OCI-LY7 (cell line): ENCODE measurements around the gene RHOBTB3. TPM values are rescaled to one million over a fixed set of nuclear protein-coding genes. Genes with fewer than 3 reads are reported as not detected.

Source experiments
- BruUV-seq: library from RNA; stranded (reverse); fragments of 400-500 nt; replicated peaks from 2 replicates; lab custom pipeline; 2021; lab: Mats Ljungman, UMichigan
- CTCF ChIA-PET: fragments of 300-600 bp; sonication (Branson Sonifier 250); formaldehyde crosslinking; loops from one replicate; lab custom pipeline; 2022; ENCODE audit warnings: antibody characterized with exemption; ENCODE audit not compliant: unreplicated experiment; lab: Charles Lee
- POLR2A ChIA-PET: fragments of 300-600 bp; sonication (Branson Sonifier 250); formaldehyde crosslinking; loops from one replicate; lab custom pipeline; 2022; ENCODE audit warnings: antibody characterized with exemption; lab: Charles Lee
- DNase-seq: peaks from one replicate; pipeline ENCODE4 v3.0.0-alpha.2; 2015; ENCODE audit warnings: low spot score
- H2AFZ ChIP-seq: fragments of 200-600 bp; sonication (generic), shearing (Covaris generic); 2 replicates; pipeline ENCODE4 v1.6.1; 2014; ENCODE audit warnings: mild to moderate bottlenecking, antibody characterized with exemption, low read length, moderate library complexity
- H3K27ac ChIP-seq: fragments of 200-600 bp; sonication (generic); 2 replicates; pipeline ENCODE4 v1.5.1; 2014; ENCODE audit warnings: mixed run types, low read depth, mild to moderate bottlenecking, moderate library complexity, low read length, inconsistent platforms; ENCODE audit not compliant: poor library complexity, severe bottlenecking
- H3K36me3 ChIP-seq: fragments of 200-600 bp; sonication (generic); 2 replicates; pipeline ENCODE4 v1.6.1; 2014; ENCODE audit warnings: mild to moderate bottlenecking, antibody characterized with exemption, low read length, moderate library complexity, mixed read lengths; ENCODE audit not compliant: insufficient read depth
- H3K4me1 ChIP-seq: fragments of 200-600 bp; sonication (generic); 2 replicates; pipeline ENCODE4 v1.5.1; 2014; ENCODE audit warnings: mild to moderate bottlenecking, low read length; ENCODE audit not compliant: insufficient read depth, poor library complexity, severe bottlenecking
- H3K4me2 ChIP-seq: fragments of 200-600 bp; sonication (generic); 2 replicates; pipeline ENCODE4 v1.6.1; 2014; ENCODE audit warnings: mild to moderate bottlenecking, low read length
- H3K4me3 ChIP-seq: fragments of 200-600 bp; sonication (generic); 2 replicates; pipeline ENCODE4 v1.5.1; 2014; ENCODE audit warnings: mild to moderate bottlenecking, low read depth, low read length; ENCODE audit not compliant: poor library complexity, severe bottlenecking
- H3K79me2 ChIP-seq: fragments of 200-600 bp; sonication (generic); 2 replicates; pipeline ENCODE4 v1.6.1; 2016; ENCODE audit warnings: low read depth, mild to moderate bottlenecking, low read length, moderate library complexity, mixed read lengths; ENCODE audit not compliant: insufficient read depth
- H3K9me2 ChIP-seq: fragments of 200-600 bp; sonication (generic); 2 replicates; pipeline ENCODE4 v1.6.1; 2016; ENCODE audit warnings: mild to moderate bottlenecking, low read length, mixed read lengths; ENCODE audit not compliant: insufficient read depth
- H3K9me3 ChIP-seq: fragments of 200-600 bp; sonication (generic); 2 replicates; pipeline ENCODE4 v1.6.1; 2014; ENCODE audit warnings: mild to moderate bottlenecking, mixed run types, low read length, mixed read lengths
- H4K20me1 ChIP-seq: fragments of 200-600 bp; sonication (generic); 2 replicates; pipeline ENCODE4 v1.6.1; 2014; ENCODE audit warnings: mild to moderate bottlenecking, antibody characterized with exemption, low read length, moderate library complexity, mixed read lengths; ENCODE audit not compliant: insufficient read depth
- EZH2phosphoT487 ChIP-seq: fragments of 200-600 bp; sonication (generic); IDR thresholded peaks from 2 replicates; pipeline ENCODE4 v1.6.1; 2018; ENCODE audit warnings: low read depth, borderline replicate concordance, mild to moderate bottlenecking, mixed run types, antibody characterized with exemption, low read length, moderate library complexity, mixed read lengths
- intact Hi-C: fragments of 100-400 bp; cut with micrococcal nuclease; formaldehyde crosslinking; loops from one replicate; pipeline ENCODE4 v1.10.0; 2022; ENCODE audit not compliant: unreplicated experiment
- total RNA-seq, 2 experiments: library from RNA; depleted of rRNA in 1 of 2; stranded (reverse); fragments of >200 nt in 1 of 2; shearing (Covaris generic) in 1 of 2; gene quantifications; 2 replicates each; pipeline ENCODE4 v1.2.3, GENCODE V29; 2014 to 2022
- TF ChIP-seq, protein P1 (sequence below): fragments of 200-600 bp; sonication (generic); conservative IDR thresholded peaks from 2 replicates; pipeline ENCODE4 v1.5.1; 2014; ENCODE audit warnings: mild to moderate bottlenecking, antibody characterized with exemption, low read length, moderate library complexity, mixed read lengths

The RHOBTB3 gene
- total RNA-seq, 2 experiments from 2014 or later = 0.51 to 4.0 TPM

DNA sequence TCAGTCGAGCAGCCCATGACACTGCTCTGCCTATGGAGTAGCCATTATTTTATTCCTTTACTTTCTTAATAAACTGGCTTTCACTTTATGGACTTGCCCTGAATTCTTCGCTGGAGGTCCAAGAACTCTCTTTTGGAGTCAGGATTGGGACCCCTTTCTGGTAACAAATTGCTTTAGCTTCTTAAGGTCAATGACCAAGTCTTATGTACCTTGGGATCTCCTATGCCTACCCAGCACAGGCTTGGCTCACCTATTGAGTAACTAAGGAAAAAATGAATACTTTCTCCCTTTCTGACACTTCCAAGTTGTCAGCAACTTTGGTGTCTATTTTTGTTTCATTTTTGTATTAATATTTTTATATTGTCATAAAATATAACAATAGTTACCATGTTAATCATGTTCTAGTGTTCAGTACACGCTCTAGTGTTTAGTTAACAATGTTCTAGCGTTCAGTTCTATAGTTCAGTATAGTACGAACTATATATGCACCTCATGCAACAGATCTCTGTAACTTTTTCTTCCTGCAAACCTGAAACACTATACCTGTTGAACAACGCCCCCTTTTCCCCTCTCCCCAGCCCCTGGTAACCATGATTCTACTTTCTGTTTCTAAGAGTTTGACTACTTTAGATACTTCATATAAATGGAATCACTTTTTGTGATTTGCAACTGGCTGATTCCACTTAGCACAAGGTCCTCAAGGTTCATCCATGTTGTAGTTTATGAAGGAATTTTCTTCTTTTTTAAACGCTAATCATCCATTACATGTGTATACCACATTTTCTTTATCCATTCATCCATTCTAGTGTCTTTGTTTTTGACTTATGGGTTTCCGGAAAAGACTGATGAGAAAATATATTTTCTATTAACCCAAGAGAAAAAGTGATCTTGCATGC is 1.8 kb upstream of the RHOBTB3 start:
- TF ChIP-seq, protein P1, sequence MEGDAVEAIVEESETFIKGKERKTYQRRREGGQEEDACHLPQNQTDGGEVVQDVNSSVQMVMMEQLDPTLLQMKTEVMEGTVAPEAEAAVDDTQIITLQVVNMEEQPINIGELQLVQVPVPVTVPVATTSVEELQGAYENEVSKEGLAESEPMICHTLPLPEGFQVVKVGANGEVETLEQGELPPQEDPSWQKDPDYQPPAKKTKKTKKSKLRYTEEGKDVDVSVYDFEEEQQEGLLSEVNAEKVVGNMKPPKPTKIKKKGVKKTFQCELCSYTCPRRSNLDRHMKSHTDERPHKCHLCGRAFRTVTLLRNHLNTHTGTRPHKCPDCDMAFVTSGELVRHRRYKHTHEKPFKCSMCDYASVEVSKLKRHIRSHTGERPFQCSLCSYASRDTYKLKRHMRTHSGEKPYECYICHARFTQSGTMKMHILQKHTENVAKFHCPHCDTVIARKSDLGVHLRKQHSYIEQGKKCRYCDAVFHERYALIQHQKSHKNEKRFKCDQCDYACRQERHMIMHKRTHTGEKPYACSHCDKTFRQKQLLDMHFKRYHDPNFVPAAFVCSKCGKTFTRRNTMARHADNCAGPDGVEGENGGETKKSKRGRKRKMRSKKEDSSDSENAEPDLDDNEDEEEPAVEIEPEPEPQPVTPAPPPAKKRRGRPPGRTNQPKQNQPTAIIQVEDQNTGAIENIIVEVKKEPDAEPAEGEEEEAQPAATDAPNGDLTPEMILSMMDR = no peak
- TF ChIP-seq EZH2phosphoT487 = no peak
- H2AFZ ChIP-seq = no peak overlapping the region
- DNase-seq = no peak
- H3K9me2 ChIP-seq = no peaks in the 10 kb centered on the region
- H3K79me2 ChIP-seq = no peaks in the 10 kb centered on the region
- BruUV-seq = no TSS peak
- ChIA-PET CTCF (no interaction called here), POLR2A (interaction anchor here (1.6 kb wide), 1 partner anchor 11 kb away, joined by 5 read pairs; no protein-coding TSS in a partner anchor)
- intact Hi-C loops = no loop called here
- H3K27ac ChIP-seq = no peak overlapping the region
- H3K4me2 ChIP-seq = no peak overlapping the region
- no peak overlapping the region for H3K4me3 ChIP-seq
- no peaks in the 10 kb centered on the region for H4K20me1 ChIP-seq
- no peaks in the 10 kb centered on the region for H3K9me3 ChIP-seq
- H3K36me3 ChIP-seq = no peaks in the 10 kb centered on the region
- H3K4me1 ChIP-seq = peaks cover 13% of the 10 kb centered on the region

DNA sequence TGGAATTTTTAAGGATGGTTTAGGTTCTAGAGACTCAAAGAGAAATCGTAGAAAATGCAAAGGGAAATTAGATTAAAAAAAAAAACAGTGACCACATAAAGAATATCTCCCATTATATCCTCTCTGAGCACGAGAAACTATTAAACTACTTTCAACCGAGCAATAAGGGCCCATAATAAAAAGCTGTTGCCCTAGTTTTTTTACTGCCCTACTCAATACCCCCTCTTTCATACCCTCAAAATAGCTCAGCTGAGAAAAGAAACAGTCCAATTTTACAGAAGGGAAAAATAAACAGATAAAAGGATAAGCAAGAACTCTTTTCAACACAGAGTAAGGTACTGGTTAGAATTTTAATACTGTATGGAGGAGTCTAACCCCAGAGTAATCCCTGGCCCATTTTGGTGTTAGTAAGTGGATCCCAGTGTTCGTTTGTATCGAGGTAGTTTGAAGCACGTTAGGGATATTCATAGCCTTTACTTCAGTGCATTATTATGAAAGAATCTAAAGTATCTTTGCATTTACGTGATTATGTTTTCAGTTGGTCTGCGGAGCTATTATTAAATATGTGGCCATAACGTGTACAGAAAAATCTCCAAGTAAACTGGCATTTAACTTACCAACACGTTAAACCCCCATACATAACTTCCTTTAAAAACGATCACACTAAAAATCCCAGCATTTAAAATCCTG is 980 bp upstream of the RHOBTB3 start:
- Histone ChIP-seq H3K4me1 (peaks cover 13% of the 10 kb centered on the region), H4K20me1 (no peaks in the 10 kb centered on the region), H3K36me3 (no peaks in the 10 kb centered on the region), H2AFZ (peak overlapping the region; percentile 77), H3K4me3 (peak overlapping the region; percentile 69), H3K27ac (no peak overlapping the region), H3K79me2 (no peaks in the 10 kb centered on the region), H3K9me2 (no peaks in the 10 kb centered on the region), H3K4me2 (peak overlapping the region; percentile 54), H3K9me3 (no peaks in the 10 kb centered on the region)
- ChIA-PET POLR2A (interaction anchor here (0.7 to 1.6 kb wide), 2 partner anchors 12 to 54 kb away, joined by 3 to 5 read pairs; no protein-coding TSS in a partner anchor), CTCF (no interaction called here)
- TF ChIP-seq EZH2phosphoT487 = no peak
- TF ChIP-seq, protein P1 = no peak
- no peak for DNase-seq
- no TSS peak for BruUV-seq
- intact Hi-C loops = no loop called here
